Measurements from ENCODE around the gene TMEM169. TPM values are rescaled to one million over a fixed set of nuclear protein-coding genes. Genes with fewer than 3 reads are reported as not detected.
"Not testable (repeated sequence)": the region's sequence is repeated elsewhere in the genome, so short reads cannot be mapped to it uniquely, and the experiment has no call there.

TMEM169 gene
- total and polyA plus RNA-seq, 4 donors: 0.42 to 1.9 (median 0.80) TPM

GRCh38 chr2:216139884-216140283, 58.2 kb downstream of the TMEM169 start:
- no peak for DNase-seq (ENCODE audit: low spot score)
- TF ChIP-seq HNF4A (conservative IDR thresholded peaks at IDR 0.05) (peak in 1 of 2 donors; percentile 12), TAF1 (conservative IDR thresholded peaks at IDR 0.05) (no peak), CTCF (IDR thresholded peaks at IDR 0.05; ENCODE audit: low read depth, low read length, missing input control) (peak; percentile 56), RAD21 (IDR thresholded peaks at IDR 0.05) (peak; percentile 78 to 88)
- H3K4me3 ChIP-seq (ENCODE audit: low read depth in 1 of 3, low read length in 3 of 3): no peak overlapping the region
- peaks cover 3 to 14% (median 6%) of the 10 kb centered on the region in 4 donors for H3K4me1 ChIP-seq (ENCODE audit: control insufficient read depth in 4 of 4, insufficient read depth in 4 of 4, low read length in 3 of 4)
- H3K27me3 ChIP-seq (ENCODE audit: control insufficient read depth in 4 of 4, insufficient read depth in 4 of 4, low read length in 3 of 4): no peaks in the 10 kb centered on the region
- H3K9me3 ChIP-seq (ENCODE audit: control insufficient read depth in 4 of 4, low read length in 3 of 4): no peaks in the 10 kb centered on the region
- no peak overlapping the region for H3K27ac ChIP-seq (ENCODE audit: low read depth in 1 of 2, low read length in 2 of 2)
- H3K36me3 ChIP-seq (ENCODE audit: control insufficient read depth in 4 of 4, insufficient read depth in 3 of 4, low read depth in 1 of 4, low read length in 3 of 4): peaks cover 18 to 81% (median 70%) of the 10 kb centered on the region in 4 donors
- H3K9ac ChIP-seq (ENCODE audit: low read depth in 1 of 2, low read length in 2 of 2): no peak overlapping the region

GRCh38 chr2:216141516-216141915, 59.8 kb downstream of the TMEM169 start:
- not testable (repeated sequence) for H3K4me3 ChIP-seq (ENCODE audit: low read depth in 1 of 3, low read length in 3 of 3); H3K27me3 ChIP-seq (ENCODE audit: control insufficient read depth in 4 of 4, insufficient read depth in 4 of 4, low read length in 3 of 4); H3K4me1 ChIP-seq (ENCODE audit: control insufficient read depth in 4 of 4, insufficient read depth in 4 of 4, low read length in 3 of 4); DNase-seq (ENCODE audit: low spot score); H3K9me3 ChIP-seq (ENCODE audit: control insufficient read depth in 4 of 4, low read length in 3 of 4); H3K9ac ChIP-seq (ENCODE audit: low read depth in 1 of 2, low read length in 2 of 2); H3K27ac ChIP-seq (ENCODE audit: low read depth in 1 of 2, low read length in 2 of 2)
- peaks cover 18 to 82% (median 68%) of the 10 kb centered on the region in 4 donors for H3K36me3 ChIP-seq (ENCODE audit: control insufficient read depth in 4 of 4, insufficient read depth in 3 of 4, low read depth in 1 of 4, low read length in 3 of 4)
- WGBS: 97% methylated on average over 4 of the region's 4 CpGs

- Histone ChIP-seq H3K4me1 (ENCODE audit: control insufficient read depth in 4 of 4, insufficient read depth in 4 of 4, low read length in 3 of 4) (peaks cover 0 to 7% (median 0%) of the 10 kb centered on the region in 4 donors), H3K27me3 (ENCODE audit: control insufficient read depth in 4 of 4, insufficient read depth in 4 of 4, low read length in 3 of 4) (no peaks in the 10 kb centered on the region), H3K27ac (ENCODE audit: low read depth in 1 of 2, low read length in 2 of 2) (no peak overlapping the region), H3K9me3 (ENCODE audit: control insufficient read depth in 4 of 4, low read length in 3 of 4) (no peaks in the 10 kb centered on the region), H3K4me3 (ENCODE audit: low read depth in 1 of 3, low read length in 3 of 3) (no peak overlapping the region), H3K9ac (ENCODE audit: low read depth in 1 of 2, low read length in 2 of 2) (no peak overlapping the region), H3K36me3 (ENCODE audit: control insufficient read depth in 4 of 4, insufficient read depth in 3 of 4, low read depth in 1 of 4, low read length in 3 of 4) (peaks cover 20 to 80% (median 63%) of the 10 kb centered on the region in 4 donors)
- DNase-seq (ENCODE audit: low spot score): no peak
- 100% methylated on average over 1 of the region's 1 CpG for WGBS
- no peak for TF ChIP-seq FOXA1 (IDR thresholded peaks at IDR 0.05)
These were observed 60.8 kb downstream of the TMEM169 start for GRCh38 chr2:216142540-216142939.

- DNase-seq (ENCODE audit: low spot score): no peak
- peaks cover 0 to 10% (median 7%) of the 10 kb centered on the region in 4 donors for H3K4me1 ChIP-seq (ENCODE audit: control insufficient read depth in 4 of 4, insufficient read depth in 4 of 4, low read length in 3 of 4)
- no peaks in the 10 kb centered on the region for H3K27me3 ChIP-seq (ENCODE audit: control insufficient read depth in 4 of 4, insufficient read depth in 4 of 4, low read length in 3 of 4)
- H3K9me3 ChIP-seq (ENCODE audit: control insufficient read depth in 4 of 4, low read length in 3 of 4): no peaks in the 10 kb centered on the region
- H3K36me3 ChIP-seq (ENCODE audit: control insufficient read depth in 4 of 4, insufficient read depth in 3 of 4, low read depth in 1 of 4, low read length in 3 of 4): peaks cover 15 to 72% (median 56%) of the 10 kb centered on the region in 4 donors
- H3K9ac ChIP-seq (ENCODE audit: low read depth in 1 of 2, low read length in 2 of 2): no peak overlapping the region
- H3K4me3 ChIP-seq (ENCODE audit: low read depth in 1 of 3, low read length in 3 of 3): no peak overlapping the region
- TF ChIP-seq NR2F2 (IDR thresholded peaks at IDR 0.05) (no peak), HNF4A (conservative IDR thresholded peaks at IDR 0.05) (no peak), FOXA1 (IDR thresholded peaks at IDR 0.05) (no peak), FOXA2 (IDR thresholded peaks at IDR 0.05) (no peak), JUND (IDR thresholded peaks at IDR 0.05) (no peak), REST (IDR thresholded peaks at IDR 0.05) (no peak), ZBTB33 (IDR thresholded peaks at IDR 0.05) (no peak), RAD21 (IDR thresholded peaks at IDR 0.05) (no peak)
- 93% methylated on average over 1 of the region's 1 CpG for WGBS
- H3K27ac ChIP-seq (ENCODE audit: low read depth in 1 of 2, low read length in 2 of 2): no peak overlapping the region
These were observed 62.7 kb downstream of the TMEM169 start for GRCh38 chr2:216144372-216144771.
